HepG2 (cell line): ENCODE measurements around the gene SPPL3. TPM values are rescaled to one million over a fixed set of nuclear protein-coding genes. Genes with fewer than 3 reads are reported as not detected.

Source experiments
- ATAC-seq: fragments of 200-7000 bp; cut with Tn5 transposase; 3 replicates; pipeline ENCODE4 v1.9.1; 2020; ENCODE audit warnings: mild to moderate bottlenecking, moderate library complexity
- BruUV-seq: library from RNA; stranded (reverse); fragments of 400-500 nt; replicated peaks from 2 replicates; lab custom pipeline; 2021; lab: Mats Ljungman, UMichigan
- CTCF ChIA-PET: fragments of 300-600 bp; formaldehyde crosslinking; extraction: SDS; loops from one replicate; lab custom pipeline; 2021; ENCODE audit warnings: low total read pairs, inconsistent platforms, low intra/inter-chr PET ratio; lab: Yijun Ruan, JAX
- POLR2A ChIA-PET: fragments of 350-600 bp; sonication (Branson Sonifier 250); formaldehyde crosslinking; loops from one replicate; lab custom pipeline; 2020; ENCODE audit warnings: antibody characterized with exemption, inconsistent platforms; lab: Yijun Ruan, JAX
- DNase-seq: peaks from one replicate; pipeline ENCODE4 v3.0.0-alpha.2; 2015; ENCODE audit warnings: low spot score
- FAIRE-seq: peaks from 3 replicates; lab custom pipeline; 2011; peaks lifted over from hg19 to GRCh38; lab: Jason Lieb, UNC
- H2AFZ ChIP-seq: one replicate; pipeline ENCODE4 v1.6.1; 2011; ENCODE audit warnings: low read length, inconsistent platforms
- H3K27ac ChIP-seq: fragments of 300-600 bp; 3 replicates; pipeline ENCODE4 v1.8.0; 2011; ENCODE audit warnings: mixed run types, mild to moderate bottlenecking, mixed read lengths, low read length, inconsistent platforms; ENCODE audit not compliant: insufficient read depth; ENCODE audit errors: extremely low read length
- H3K27me3 ChIP-seq, 2 experiments: fragments of 200-600 bp in 1 of 2; 2 replicates in 1 of 2; 3 replicates in 1 of 2; pipeline versions ENCODE4 v1.6.0 to v1.8.0; 2011; ENCODE audit warnings: low read length in 2 of 2, mild to moderate bottlenecking in 2 of 2, moderate library complexity in 2 of 2, inconsistent platforms in 1 of 2; ENCODE audit not compliant: insufficient read depth in 2 of 2, control insufficient read depth in 1 of 2
- H3K36me3 ChIP-seq, 2 experiments: fragments of 200-600 bp in 1 of 2; replicated peaks in 1 of 2; 2 replicates in 1 of 2; 3 replicates in 1 of 2; pipeline versions ENCODE4 v1.5.1 to v1.8.0; 2011; ENCODE audit warnings: low read length in 2 of 2, inconsistent platforms in 1 of 2; ENCODE audit not compliant: insufficient read depth in 2 of 2, control insufficient read depth in 1 of 2
- H3K4me1 ChIP-seq: 2 replicates; pipeline ENCODE4 v1.5.1; 2012; ENCODE audit warnings: low read length, inconsistent platforms; ENCODE audit not compliant: insufficient read depth
- H3K4me2 ChIP-seq: 2 replicates; pipeline ENCODE4 v1.6.0; 2011; ENCODE audit warnings: low read depth, low read length, inconsistent platforms
- H3K4me3 ChIP-seq, 3 experiments: fragments of 200-600 bp in 1 of 3; sonication (generic), shearing (Covaris generic) in 1 of 3; replicated peaks in 1 of 3; 2 replicates each; pipeline ENCODE4 v1.5.1; 2011 to 2016; ENCODE audit warnings: low read length in 3 of 3, inconsistent platforms in 2 of 3, low read depth in 2 of 3, mild to moderate bottlenecking in 2 of 3, control low read depth in 1 of 3, mixed read lengths in 1 of 3; ENCODE audit not compliant: insufficient read depth in 1 of 3
- H3K79me2 ChIP-seq: one replicate; pipeline ENCODE4 v1.6.1; 2011; ENCODE audit warnings: low read length, inconsistent platforms; ENCODE audit not compliant: insufficient read depth
- H3K9ac ChIP-seq: 2 replicates; pipeline ENCODE4 v1.6.0; 2011; ENCODE audit warnings: mild to moderate bottlenecking, low read depth, low read length, inconsistent platforms; ENCODE audit not compliant: insufficient read depth
- H3K9me3 ChIP-seq: 2 replicates; pipeline ENCODE4 v1.5.1; 2012; ENCODE audit warnings: mild to moderate bottlenecking, low read length
- H4K20me1 ChIP-seq: 2 replicates; pipeline ENCODE4 v1.6.0; 2011; ENCODE audit warnings: inconsistent platforms, mild to moderate bottlenecking, low read length, moderate library complexity; ENCODE audit not compliant: insufficient read depth
- RBM22 ChIP-seq: fragments of 200-400 bp; formaldehyde crosslinking; optimal IDR thresholded peaks from 2 replicates; pipeline ENCODE3; 2017; ENCODE audit warnings: mild to moderate bottlenecking, low read length, moderate library complexity
- THAP11 ChIP-seq: IDR thresholded peaks from 2 replicates; pipeline ENCODE4 v1.6.1; 2016; ENCODE audit warnings: missing biosample characterization, missing genetic modification reagents
- ZNF383 ChIP-seq: sonication (generic); formaldehyde crosslinking; IDR thresholded peaks from 2 replicates; pipeline ENCODE4 v1.4.0; 2020; ENCODE audit warnings: missing genetic modification reagents, mild to moderate bottlenecking, borderline replicate concordance
- WGBS: methylation state at CpG from one replicate; pipeline ENCODE4 v1.1.6; 2017; ENCODE audit warnings: low lambda C conversion rate; 5-methylcytosine and 5-hydroxymethylcytosine counted together
- in situ Hi-C: cut with HindIII; loops from 2 replicates; pipeline ENCODE4 v1.10.0; 2017; ENCODE audit warnings: low pct_unique_long_range_greater_than_20kb; ENCODE audit not compliant: extremely low pct_ligation_motif_present
- intact Hi-C: fragments of 100-400 bp; cut with micrococcal nuclease; formaldehyde crosslinking; loops from one replicate; pipeline ENCODE4 v1.10.0; 2022; ENCODE audit not compliant: unreplicated experiment
- polyA plus RNA-seq, 8 experiments: library from polyadenylated mRNA; depleted of rRNA in 3 of 8; stranded (reverse) in 7 of 8; unstranded in 1 of 8; fragments of >200 nt; fragmentation: Illumina TruSeq in 4 of 8; extraction: Trizol in 4 of 8; gene quantifications; 2 replicates each; pipeline versions ENCODE4 v1.2.1 to v1.2.3, GENCODE V29; 2011 to 2016; ENCODE audit warnings: low read depth in 4 of 8, missing spikeins in 1 of 8, mixed read lengths in 1 of 8; ENCODE audit not compliant: insufficient read depth in 1 of 8
- total RNA-seq, 5 experiments: library from RNA; depleted of rRNA; stranded (reverse); fragments of >200 nt; fragmentation: Illumina TruSeq; extraction: Trizol; gene quantifications; 2 replicates each; pipeline ENCODE4 v1.2.3, GENCODE V29; 2016; ENCODE audit warnings: low read depth in 1 of 5
- TF ChIP-seq, protein P1 (sequence below): sonication (generic); formaldehyde crosslinking; IDR thresholded peaks from 2 replicates; pipeline ENCODE4 v1.4.0; 2020; ENCODE audit warnings: mild to moderate bottlenecking, missing genetic modification reagents
- TF ChIP-seq, protein P2 (sequence below): IDR thresholded peaks from 2 replicates; pipeline ENCODE4 v1.6.1; 2016; ENCODE audit warnings: low read depth, missing genetic modification reagents, missing compliant biosample characterization
- TF ChIP-seq, protein P3 (sequence below): sonication (generic); formaldehyde crosslinking; IDR thresholded peaks from 2 replicates; pipeline ENCODE4 v1.5.1; 2020; ENCODE audit warnings: mild to moderate bottlenecking, missing genetic modification reagents, borderline replicate concordance

The SPPL3 gene
- total and polyA plus RNA-seq, 2 of the 13 experiments (the other 11 are each of a cell fraction or from before 2014, with no cell fraction given), result 8.9 to 9.1 TPM

DNA sequence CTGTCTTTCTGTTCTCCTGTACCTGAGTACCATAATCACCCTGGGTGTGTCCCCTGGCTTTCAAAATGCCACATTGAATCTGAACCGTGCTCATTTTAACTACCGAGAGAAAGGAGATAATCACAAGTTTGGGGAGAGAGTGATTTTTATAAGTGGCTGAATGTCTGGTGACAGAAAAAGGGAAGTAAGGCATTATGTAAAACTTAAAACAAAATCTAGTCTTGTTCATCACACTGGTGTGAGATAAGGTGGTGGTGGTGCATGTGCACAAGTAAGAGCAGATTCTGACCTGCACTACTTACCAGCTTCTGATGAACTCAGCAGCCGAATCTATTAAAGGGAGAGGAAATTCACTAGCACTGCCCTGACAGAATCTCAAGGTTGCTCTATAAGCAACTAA is 56.3 kb downstream of the SPPL3 start:
- Histone ChIP-seq H3K9me3 (no peaks in the 10 kb centered on the region), H2AFZ (no peak overlapping the region), H3K4me2 (no peak overlapping the region), H3K36me3 (peaks cover 0 to 5% of the 10 kb centered on the region in 2 experiments; a peak in 1 of 5 replicates), H4K20me1 (peaks cover 7% of the 10 kb centered on the region; the same call in 1 of the 2 replicates), H3K9ac (no peak overlapping the region), H3K27ac (no peak overlapping the region), H3K4me1 (0 out of 2 replicates have a peak, but pooled peaks cover 16% of the 10 kb centered on the region), H3K27me3 (no peaks in the 10 kb centered on the region), H3K79me2 (peaks cover 7% of the 10 kb centered on the region), H3K4me3 (no peak overlapping the region)
- DNase-seq (no peak), ATAC-seq (no peak), FAIRE-seq (no peak)
- in situ Hi-C loops (no loop called here), intact Hi-C loops (no loop called here)
- ChIA-PET CTCF (no interaction called here), POLR2A (no interaction called here)
- TF ChIP-seq THAP11 (no peak), RBM22 (peak; percentile 26)
- 99% methylated on average over 3 of the region's 3 CpGs for WGBS
- no TSS peak for BruUV-seq

DNA sequence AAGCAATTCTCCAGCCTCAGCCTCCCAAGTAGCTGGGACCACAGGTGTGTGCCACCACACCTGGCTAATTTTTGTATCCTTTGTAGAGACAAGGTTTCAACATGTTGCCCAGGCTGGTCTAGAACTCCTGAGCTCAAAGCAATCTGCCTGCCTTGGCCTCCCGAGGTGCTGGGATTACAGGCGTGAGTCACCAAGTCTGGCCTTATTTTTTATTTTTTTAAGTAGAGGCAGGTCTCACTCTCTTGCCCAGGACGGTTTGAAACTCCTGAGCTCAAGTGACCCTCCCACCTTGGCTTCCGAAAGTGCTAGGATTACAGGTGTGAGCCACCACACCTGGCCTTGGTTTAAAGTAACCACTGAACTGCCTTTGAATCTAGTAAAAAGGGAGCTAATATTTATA is 56.8 kb downstream of the SPPL3 start:
- Histone ChIP-seq H3K9me3 (no peaks in the 10 kb centered on the region), H2AFZ (no peak overlapping the region), H3K79me2 (peaks cover 7% of the 10 kb centered on the region), H3K4me1 (0 out of 2 replicates have a peak, but pooled peaks cover 16% of the 10 kb centered on the region), H3K27ac (no peak overlapping the region), H4K20me1 (peaks cover 7% of the 10 kb centered on the region; the same call in 1 of the 2 replicates), H3K27me3 (no peaks in the 10 kb centered on the region), H3K9ac (no peak overlapping the region), H3K36me3 (peaks cover 0 to 5% of the 10 kb centered on the region in 2 experiments; a peak in 1 of 5 replicates), H3K4me2 (no peak overlapping the region), H3K4me3 (no peak overlapping the region)
- ChIA-PET POLR2A (no interaction called here), CTCF (no interaction called here)
- DNase-seq, result no peak
- no peak for FAIRE-seq
- BruUV-seq, result no TSS peak
- intact Hi-C loops, result no loop called here
- ATAC-seq, result no peak
- 97% methylated on average over 4 of the region's 4 CpGs for WGBS
- in situ Hi-C loops, result no loop called here
- TF ChIP-seq ZNF383, result no peak
- TF ChIP-seq, protein P1, sequence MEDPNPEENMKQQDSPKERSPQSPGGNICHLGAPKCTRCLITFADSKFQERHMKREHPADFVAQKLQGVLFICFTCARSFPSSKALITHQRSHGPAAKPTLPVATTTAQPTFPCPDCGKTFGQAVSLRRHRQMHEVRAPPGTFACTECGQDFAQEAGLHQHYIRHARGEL (CRISPR knock-in tag), result no peak
- TF ChIP-seq, protein P2, sequence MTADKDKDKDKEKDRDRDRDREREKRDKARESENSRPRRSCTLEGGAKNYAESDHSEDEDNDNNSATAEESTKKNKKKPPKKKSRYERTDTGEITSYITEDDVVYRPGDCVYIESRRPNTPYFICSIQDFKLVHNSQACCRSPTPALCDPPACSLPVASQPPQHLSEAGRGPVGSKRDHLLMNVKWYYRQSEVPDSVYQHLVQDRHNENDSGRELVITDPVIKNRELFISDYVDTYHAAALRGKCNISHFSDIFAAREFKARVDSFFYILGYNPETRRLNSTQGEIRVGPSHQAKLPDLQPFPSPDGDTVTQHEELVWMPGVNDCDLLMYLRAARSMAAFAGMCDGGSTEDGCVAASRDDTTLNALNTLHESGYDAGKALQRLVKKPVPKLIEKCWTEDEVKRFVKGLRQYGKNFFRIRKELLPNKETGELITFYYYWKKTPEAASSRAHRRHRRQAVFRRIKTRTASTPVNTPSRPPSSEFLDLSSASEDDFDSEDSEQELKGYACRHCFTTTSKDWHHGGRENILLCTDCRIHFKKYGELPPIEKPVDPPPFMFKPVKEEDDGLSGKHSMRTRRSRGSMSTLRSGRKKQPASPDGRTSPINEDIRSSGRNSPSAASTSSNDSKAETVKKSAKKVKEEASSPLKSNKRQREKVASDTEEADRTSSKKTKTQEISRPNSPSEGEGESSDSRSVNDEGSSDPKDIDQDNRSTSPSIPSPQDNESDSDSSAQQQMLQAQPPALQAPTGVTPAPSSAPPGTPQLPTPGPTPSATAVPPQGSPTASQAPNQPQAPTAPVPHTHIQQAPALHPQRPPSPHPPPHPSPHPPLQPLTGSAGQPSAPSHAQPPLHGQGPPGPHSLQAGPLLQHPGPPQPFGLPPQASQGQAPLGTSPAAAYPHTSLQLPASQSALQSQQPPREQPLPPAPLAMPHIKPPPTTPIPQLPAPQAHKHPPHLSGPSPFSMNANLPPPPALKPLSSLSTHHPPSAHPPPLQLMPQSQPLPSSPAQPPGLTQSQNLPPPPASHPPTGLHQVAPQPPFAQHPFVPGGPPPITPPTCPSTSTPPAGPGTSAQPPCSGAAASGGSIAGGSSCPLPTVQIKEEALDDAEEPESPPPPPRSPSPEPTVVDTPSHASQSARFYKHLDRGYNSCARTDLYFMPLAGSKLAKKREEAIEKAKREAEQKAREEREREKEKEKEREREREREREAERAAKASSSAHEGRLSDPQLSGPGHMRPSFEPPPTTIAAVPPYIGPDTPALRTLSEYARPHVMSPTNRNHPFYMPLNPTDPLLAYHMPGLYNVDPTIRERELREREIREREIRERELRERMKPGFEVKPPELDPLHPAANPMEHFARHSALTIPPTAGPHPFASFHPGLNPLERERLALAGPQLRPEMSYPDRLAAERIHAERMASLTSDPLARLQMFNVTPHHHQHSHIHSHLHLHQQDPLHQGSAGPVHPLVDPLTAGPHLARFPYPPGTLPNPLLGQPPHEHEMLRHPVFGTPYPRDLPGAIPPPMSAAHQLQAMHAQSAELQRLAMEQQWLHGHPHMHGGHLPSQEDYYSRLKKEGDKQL (CRISPR knock-in tag), result no peak
- TF ChIP-seq, protein P3, sequence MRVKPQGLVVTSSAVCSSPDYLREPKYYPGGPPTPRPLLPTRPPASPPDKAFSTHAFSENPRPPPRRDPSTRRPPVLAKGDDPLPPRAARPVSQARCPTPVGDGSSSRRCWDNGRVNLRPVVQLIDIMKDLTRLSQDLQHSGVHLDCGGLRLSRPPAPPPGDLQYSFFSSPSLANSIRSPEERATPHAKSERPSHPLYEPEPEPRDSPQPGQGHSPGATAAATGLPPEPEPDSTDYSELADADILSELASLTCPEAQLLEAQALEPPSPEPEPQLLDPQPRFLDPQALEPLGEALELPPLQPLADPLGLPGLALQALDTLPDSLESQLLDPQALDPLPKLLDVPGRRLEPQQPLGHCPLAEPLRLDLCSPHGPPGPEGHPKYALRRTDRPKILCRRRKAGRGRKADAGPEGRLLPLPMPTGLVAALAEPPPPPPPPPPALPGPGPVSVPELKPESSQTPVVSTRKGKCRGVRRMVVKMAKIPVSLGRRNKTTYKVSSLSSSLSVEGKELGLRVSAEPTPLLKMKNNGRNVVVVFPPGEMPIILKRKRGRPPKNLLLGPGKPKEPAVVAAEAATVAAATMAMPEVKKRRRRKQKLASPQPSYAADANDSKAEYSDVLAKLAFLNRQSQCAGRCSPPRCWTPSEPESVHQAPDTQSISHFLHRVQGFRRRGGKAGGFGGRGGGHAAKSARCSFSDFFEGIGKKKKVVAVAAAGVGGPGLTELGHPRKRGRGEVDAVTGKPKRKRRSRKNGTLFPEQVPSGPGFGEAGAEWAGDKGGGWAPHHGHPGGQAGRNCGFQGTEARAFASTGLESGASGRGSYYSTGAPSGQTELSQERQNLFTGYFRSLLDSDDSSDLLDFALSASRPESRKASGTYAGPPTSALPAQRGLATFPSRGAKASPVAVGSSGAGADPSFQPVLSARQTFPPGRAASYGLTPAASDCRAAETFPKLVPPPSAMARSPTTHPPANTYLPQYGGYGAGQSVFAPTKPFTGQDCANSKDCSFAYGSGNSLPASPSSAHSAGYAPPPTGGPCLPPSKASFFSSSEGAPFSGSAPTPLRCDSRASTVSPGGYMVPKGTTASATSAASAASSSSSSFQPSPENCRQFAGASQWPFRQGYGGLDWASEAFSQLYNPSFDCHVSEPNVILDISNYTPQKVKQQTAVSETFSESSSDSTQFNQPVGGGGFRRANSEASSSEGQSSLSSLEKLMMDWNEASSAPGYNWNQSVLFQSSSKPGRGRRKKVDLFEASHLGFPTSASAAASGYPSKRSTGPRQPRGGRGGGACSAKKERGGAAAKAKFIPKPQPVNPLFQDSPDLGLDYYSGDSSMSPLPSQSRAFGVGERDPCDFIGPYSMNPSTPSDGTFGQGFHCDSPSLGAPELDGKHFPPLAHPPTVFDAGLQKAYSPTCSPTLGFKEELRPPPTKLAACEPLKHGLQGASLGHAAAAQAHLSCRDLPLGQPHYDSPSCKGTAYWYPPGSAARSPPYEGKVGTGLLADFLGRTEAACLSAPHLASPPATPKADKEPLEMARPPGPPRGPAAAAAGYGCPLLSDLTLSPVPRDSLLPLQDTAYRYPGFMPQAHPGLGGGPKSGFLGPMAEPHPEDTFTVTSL (CRISPR knock-in tag), result no peak
